WI38 (cell line): ENCODE data around the gene TPI1.

Experiments used
- H3K4me3 ChIP-seq: 2 replicates; pipeline ENCODE4 v1.5.1; 2011; ENCODE audit warnings: low read depth, mild to moderate bottlenecking, control low read depth, low read length
- CTCF ChIP-seq: IDR thresholded peaks from 2 replicates; pipeline ENCODE4 v1.5.1; 2012; ENCODE audit warnings: low read depth, mild to moderate bottlenecking, control low read depth, low read length

The TPI1 gene

DNA sequence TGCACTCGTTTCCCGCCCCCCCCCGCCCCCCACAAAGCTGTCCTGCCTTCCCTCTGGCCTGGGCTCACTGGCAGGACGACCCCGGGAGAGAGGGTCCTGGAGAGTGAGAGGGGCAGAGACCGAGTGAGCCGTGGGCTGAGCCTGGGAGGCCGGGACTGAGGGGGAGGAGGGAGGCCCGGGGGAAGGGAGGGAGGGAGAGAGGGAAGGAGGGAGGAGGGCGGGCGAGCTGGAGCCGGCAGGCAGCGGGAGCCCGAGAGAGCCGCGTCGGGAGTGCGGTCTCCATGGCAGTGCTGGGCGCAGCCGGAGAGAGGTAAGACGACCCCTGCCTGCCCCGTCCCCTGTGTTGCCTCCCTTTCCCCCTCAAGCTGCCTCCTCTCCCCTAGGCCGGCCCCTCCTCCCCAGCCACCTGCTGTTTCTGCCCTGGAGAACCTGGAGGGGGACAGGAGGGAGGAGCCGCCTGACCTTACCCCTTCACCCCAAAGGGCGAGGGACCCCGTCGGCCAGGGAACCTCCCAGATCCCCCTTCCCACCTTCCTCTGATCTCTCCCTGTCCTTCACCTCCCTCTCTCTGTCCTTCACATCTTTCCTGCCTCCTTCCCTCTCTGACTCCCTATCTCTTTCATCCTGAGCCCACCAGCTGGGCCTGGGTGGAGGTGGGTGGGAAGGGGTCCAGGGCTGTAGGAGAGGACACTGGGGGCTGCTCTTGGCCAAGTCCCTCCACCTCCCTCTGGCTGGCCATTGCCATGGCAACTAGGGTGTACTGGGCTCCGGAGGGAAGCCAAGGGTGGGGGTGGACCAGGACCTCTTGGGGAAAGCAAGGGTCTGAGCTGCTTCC lies 45.5 kb upstream of the TPI1 start, which contains the start of gene GPR162:
TSS of gene GPR162 (plus strand) at position 231 of the 835 bp plus-strand sequence. CDS start 2,078 bp downstream, outside the sequence.
- TF ChIP-seq CTCF: no peak
- H3K4me3 ChIP-seq: peak within 1 kb of the TSS; percentile 59

DNA sequence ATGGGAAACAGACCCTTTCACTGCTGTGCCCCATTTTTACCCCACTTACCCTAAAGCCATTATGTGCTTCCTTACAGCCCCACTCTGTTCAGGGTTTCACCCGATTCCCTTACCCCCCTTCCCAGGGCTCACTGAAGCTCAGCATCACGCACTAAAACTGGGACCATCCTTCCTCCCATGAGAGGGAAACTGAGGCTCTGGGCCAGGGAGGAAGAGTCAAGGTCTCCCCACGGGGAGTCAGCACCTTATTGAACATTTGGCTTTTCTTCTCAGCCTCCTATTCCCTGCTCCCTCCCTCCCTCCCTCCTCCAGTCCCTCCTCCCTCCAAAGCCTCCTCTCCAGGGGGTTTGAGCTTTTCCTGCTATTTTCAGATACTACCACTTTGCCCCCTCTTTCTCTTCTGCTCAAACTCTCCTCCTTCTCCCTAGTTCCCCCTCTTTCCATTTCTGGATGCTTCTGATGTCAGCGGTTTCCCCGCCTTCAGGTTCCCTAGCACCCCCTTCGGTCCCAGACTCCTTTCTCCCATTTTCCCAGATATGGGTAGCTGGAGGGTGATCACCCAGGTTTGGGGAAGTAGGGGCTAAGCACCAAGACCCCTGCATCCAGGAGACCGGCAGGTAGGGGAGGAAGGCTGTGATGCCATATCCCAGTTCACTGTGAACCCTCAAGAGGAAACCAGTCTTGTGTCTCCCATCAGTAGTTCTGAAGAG lies 44.8 kb upstream of the TPI1 start:
- peak overlapping the region; percentile 59 for H3K4me3 ChIP-seq
- TF ChIP-seq CTCF: no peak

DNA sequence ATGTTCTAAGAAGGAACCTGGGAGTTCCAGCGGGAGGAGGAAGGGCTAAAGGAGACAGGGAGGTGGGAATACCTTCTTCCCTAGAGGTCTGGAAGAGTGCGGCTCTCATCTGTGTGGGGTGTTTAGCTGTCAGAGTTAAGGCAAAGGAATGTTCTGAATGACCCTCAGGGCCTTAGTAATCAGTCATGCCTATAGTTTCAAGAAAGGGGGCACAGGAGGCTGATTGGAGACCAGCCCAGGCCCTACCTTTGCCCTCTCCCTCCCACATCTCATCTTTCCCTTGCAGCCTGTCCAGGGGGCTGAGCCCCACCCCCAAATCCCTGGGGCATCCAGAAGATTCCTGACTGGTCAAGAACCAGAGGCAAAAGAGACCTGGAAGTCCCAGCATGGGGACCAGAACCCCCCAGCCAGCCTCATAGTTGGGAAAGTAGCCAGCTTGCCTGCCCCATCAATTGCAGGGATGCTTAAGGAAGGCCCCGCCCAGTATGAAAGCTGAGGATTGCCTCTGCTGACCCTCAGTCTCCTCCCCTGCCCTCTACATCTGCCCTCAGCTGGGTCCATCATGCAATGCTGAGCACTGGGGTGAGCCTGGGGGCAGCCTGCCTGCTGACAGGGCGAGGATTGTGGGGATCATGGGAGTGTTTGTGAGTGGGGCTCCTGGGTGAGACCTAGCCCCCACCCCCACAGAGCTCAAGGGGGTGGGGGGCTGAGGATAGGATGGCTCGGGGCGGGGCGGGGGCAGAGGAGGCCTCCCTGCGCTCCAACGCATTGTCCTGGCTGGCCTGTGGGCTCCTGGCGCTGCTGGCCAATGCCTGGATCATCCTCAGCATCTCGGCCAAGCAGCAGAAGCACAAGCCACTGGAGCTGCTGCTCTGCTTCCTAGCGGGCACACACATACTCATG lies 43.9 kb upstream of the TPI1 start:
- TF ChIP-seq CTCF: no peak
- no peak overlapping the region for H3K4me3 ChIP-seq

DNA sequence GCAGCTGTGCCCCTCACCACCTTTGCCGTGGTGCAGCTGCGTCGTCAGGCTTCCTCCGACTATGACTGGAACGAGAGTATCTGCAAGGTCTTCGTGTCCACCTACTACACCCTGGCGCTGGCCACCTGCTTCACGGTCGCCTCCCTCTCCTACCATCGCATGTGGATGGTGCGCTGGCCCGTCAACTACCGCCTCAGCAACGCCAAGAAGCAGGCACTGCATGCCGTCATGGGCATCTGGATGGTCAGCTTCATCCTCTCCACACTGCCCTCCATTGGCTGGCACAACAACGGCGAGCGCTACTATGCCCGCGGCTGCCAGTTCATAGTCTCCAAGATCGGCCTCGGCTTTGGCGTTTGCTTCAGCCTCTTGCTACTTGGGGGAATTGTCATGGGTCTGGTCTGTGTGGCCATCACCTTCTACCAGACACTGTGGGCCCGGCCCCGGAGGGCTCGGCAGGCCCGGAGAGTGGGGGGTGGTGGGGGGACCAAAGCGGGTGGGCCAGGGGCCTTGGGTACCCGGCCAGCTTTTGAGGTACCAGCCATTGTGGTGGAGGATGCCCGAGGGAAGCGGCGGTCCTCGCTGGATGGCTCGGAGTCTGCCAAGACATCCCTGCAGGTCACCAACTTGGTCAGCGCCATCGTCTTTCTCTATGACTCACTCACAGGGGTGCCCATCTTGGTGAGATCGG lies 43.1 kb upstream of the TPI1 start:
- no peak for TF ChIP-seq CTCF
- H3K4me3 ChIP-seq: no peak overlapping the region

GRCh38 chr12:6824901-6825381 lies 42.4 kb upstream of the TPI1 start:
- no peak overlapping the region for H3K4me3 ChIP-seq
- no peak for TF ChIP-seq CTCF

DNA sequence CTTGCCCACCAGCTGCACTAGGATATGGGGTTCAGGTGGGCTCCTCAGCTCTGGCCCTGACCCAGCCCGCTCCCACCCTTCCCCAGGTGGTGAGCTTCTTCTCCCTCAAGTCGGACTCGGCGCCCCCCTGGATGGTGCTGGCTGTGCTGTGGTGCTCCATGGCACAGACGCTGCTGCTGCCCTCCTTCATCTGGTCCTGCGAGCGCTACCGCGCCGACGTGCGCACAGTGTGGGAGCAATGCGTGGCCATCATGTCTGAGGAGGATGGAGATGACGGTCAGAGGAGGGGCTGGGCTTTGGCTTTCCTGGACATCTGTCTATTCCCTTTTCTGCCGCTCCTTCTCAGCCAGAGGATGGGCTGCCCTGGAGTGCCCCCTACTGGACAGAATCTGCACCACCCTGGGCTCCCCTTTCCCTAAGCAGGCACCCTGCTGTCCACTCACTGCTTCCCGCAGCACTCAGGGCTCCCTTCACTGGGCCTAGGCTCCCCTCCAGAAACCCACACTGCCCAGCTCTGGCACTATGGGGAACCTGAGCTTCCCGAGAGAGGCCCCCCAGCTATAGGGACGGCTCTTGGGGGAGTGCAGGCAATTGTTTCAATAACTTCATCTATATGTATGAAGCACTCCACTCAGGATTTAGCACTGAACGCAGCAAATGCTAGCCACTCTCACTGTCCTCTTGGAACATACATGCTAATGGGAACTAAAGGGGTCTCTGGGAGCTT lies 41.8 kb upstream of the TPI1 start:
- TF ChIP-seq CTCF: peak; percentile 91

More for the DNA sequence above, 41.8 kb upstream of the TPI1 start:
- 0 out of 2 replicates have a peak overlapping the region, but pooled peaks have one; percentile 13 for H3K4me3 ChIP-seq
